ENCODE results near the gene DNLZ. TPM values are rescaled to one million over a fixed set of nuclear protein-coding genes. Genes with fewer than 3 reads are reported as not detected.

The DNLZ gene
- total RNA-seq, 1 donor from 2014 or later: 19.9 TPM

- no peak for DNase-seq (ENCODE audit: low spot score)
- Mint-ChIP-seq H3K4me1 (ENCODE audit: low read depth) (peaks cover 13% of the 10 kb centered on the region), H3K4me3 (ENCODE audit: unreplicated experiment) (no peak overlapping the region), H3K27ac (ENCODE audit: unreplicated experiment) (no peak overlapping the region), H3K36me3 (ENCODE audit: low read depth) (no peaks in the 10 kb centered on the region), H3K9me3 (ENCODE audit: low read depth) (no peaks in the 10 kb centered on the region), H3K27me3 (ENCODE audit: low read depth) (no peaks in the 10 kb centered on the region)
- TF ChIP-seq CTCF (IDR thresholded peaks at IDR 0.05): peak; percentile 38
Observed at GRCh38 chr9:136346157-136346481, 17.4 kb downstream of the DNLZ start.

GRCh38 chr9:136345281-136346156 lies 18.0 kb downstream of the DNLZ start:
- H3K9me3 Mint-ChIP-seq (ENCODE audit: low read depth): no peaks in the 10 kb centered on the region
- H3K4me1 Mint-ChIP-seq (ENCODE audit: low read depth): peaks cover 13% of the 10 kb centered on the region
- peak overlapping the region; percentile 6 for H3K4me3 Mint-ChIP-seq (ENCODE audit: unreplicated experiment)
- no peaks in the 10 kb centered on the region for H3K27me3 Mint-ChIP-seq (ENCODE audit: low read depth)
- no peak for DNase-seq (ENCODE audit: low spot score)
- H3K36me3 Mint-ChIP-seq (ENCODE audit: low read depth): no peaks in the 10 kb centered on the region
- H3K27ac Mint-ChIP-seq (ENCODE audit: unreplicated experiment): peak overlapping the region; percentile 17
- TF ChIP-seq CTCF (IDR thresholded peaks at IDR 0.05): peak; percentile 73

GRCh38 chr9:136344544-136345280 lies 18.8 kb downstream of the DNLZ start:
- no peak overlapping the region for H3K27ac Mint-ChIP-seq (ENCODE audit: unreplicated experiment)
- no peak for DNase-seq (ENCODE audit: low spot score)

GRCh38 chr9:136343884-136344269 lies 19.7 kb downstream of the DNLZ start:
- no peak for TF ChIP-seq CTCF (IDR thresholded peaks at IDR 0.05)
- DNase-seq (ENCODE audit: low spot score): no peak
- Mint-ChIP-seq H3K9me3 (ENCODE audit: low read depth) (no peaks in the 10 kb centered on the region), H3K27ac (ENCODE audit: unreplicated experiment) (no peak overlapping the region), H3K4me3 (ENCODE audit: unreplicated experiment) (no peak overlapping the region), H3K4me1 (ENCODE audit: low read depth) (peaks cover 13% of the 10 kb centered on the region), H3K27me3 (ENCODE audit: low read depth) (no peaks in the 10 kb centered on the region), H3K36me3 (ENCODE audit: low read depth) (peaks cover 4% of the 10 kb centered on the region)

More at GRCh38 chr9:136344544-136345280, 18.8 kb downstream of the DNLZ start:
- H3K4me3 Mint-ChIP-seq (ENCODE audit: unreplicated experiment): no peak overlapping the region
- no peaks in the 10 kb centered on the region for H3K27me3 Mint-ChIP-seq (ENCODE audit: low read depth)
- H3K36me3 Mint-ChIP-seq (ENCODE audit: low read depth): peaks cover 2% of the 10 kb centered on the region
- H3K4me1 Mint-ChIP-seq (ENCODE audit: low read depth): peaks cover 13% of the 10 kb centered on the region
- H3K9me3 Mint-ChIP-seq (ENCODE audit: low read depth): no peaks in the 10 kb centered on the region
- TF ChIP-seq CTCF (IDR thresholded peaks at IDR 0.05): no peak

- no peaks in the 10 kb centered on the region for H3K27me3 Mint-ChIP-seq (ENCODE audit: low read depth)
- no peak overlapping the region for H3K27ac Mint-ChIP-seq (ENCODE audit: unreplicated experiment)
- H3K4me3 Mint-ChIP-seq (ENCODE audit: unreplicated experiment): no peak overlapping the region
- H3K9me3 Mint-ChIP-seq (ENCODE audit: low read depth): no peaks in the 10 kb centered on the region
- peaks cover 13% of the 10 kb centered on the region for H3K4me1 Mint-ChIP-seq (ENCODE audit: low read depth)
- no peak for TF ChIP-seq CTCF (IDR thresholded peaks at IDR 0.05)
- peaks cover 5% of the 10 kb centered on the region for H3K36me3 Mint-ChIP-seq (ENCODE audit: low read depth)
- DNase-seq (ENCODE audit: low spot score): no peak
Observed at GRCh38 chr9:136343121-136343883, 20.2 kb downstream of the DNLZ start.
